B cell (primary cell): Measurements from ENCODE around the gene RPS18. TPM values are rescaled to one million over a fixed set of nuclear protein-coding genes. Genes with fewer than 3 reads are reported as not detected.

ENCODE experiments used
- ATAC-seq: fragments of 200-7000 bp; cut with Tn5 transposase; one replicate; pipeline ENCODE4 v1.10.0; 2021; ENCODE audit warnings: low read depth, mild to moderate bottlenecking, moderate number of reproducible peaks, moderate library complexity
- CTCF ChIA-PET: fragments of 350-600 bp; sonication (Branson Sonifier 250); formaldehyde crosslinking; loops from one replicate; lab custom pipeline; 2021; ENCODE audit warnings: antibody characterized with exemption, inconsistent platforms; lab: Charles Lee
- POLR2A ChIA-PET: fragments of 350-600 bp; sonication (Branson Sonifier 250); formaldehyde crosslinking; loops from one replicate; lab custom pipeline; 2021; ENCODE audit warnings: antibody characterized with exemption; lab: Charles Lee
- DNase-seq: peaks from one replicate; pipeline ENCODE4 v3.0.0; 2013
- H2AFZ ChIP-seq: 2 replicates; pipeline ENCODE4 v1.6.1; 2012; ENCODE audit warnings: mild to moderate bottlenecking, low read depth, low read length; ENCODE audit not compliant: insufficient read depth, poor library complexity, severe bottlenecking
- H3K27ac ChIP-seq, 2 donors: 1 replicate in 1 of 2; 2 replicates in 1 of 2; pipeline ENCODE4 v1.5.1; 2012 to 2013; ENCODE audit warnings: low read length in 2 of 2, mild to moderate bottlenecking in 2 of 2, moderate library complexity in 1 of 2
- H3K27me3 ChIP-seq, 4 experiments: fragments of 200-600 bp in 1 of 4; sonication (generic) in 1 of 4; replicated peaks in 1 of 4; 1 replicate in 2 of 4; 2 replicates in 2 of 4; pipeline versions ENCODE4 v1.6.1 to v1.7.0; 2013 to 2016; ENCODE audit warnings: low read length in 3 of 4, mild to moderate bottlenecking in 2 of 4, mixed read lengths in 1 of 4, moderate library complexity in 1 of 4; ENCODE audit not compliant: insufficient read depth in 4 of 4, control insufficient read depth in 3 of 4; ENCODE audit errors: control extremely low read depth in 1 of 4
- H3K36me3 ChIP-seq, 2 experiments: replicated peaks in 1 of 2; 1 replicate in 1 of 2; 2 replicates in 1 of 2; pipeline versions ENCODE4 v1.6.1 to v1.7.1; 2013; ENCODE audit warnings: low read length in 1 of 2; ENCODE audit not compliant: insufficient read depth in 2 of 2, control insufficient read depth in 1 of 2; ENCODE audit errors: control extremely low read depth in 1 of 2, extremely low read depth in 1 of 2
- H3K4me1 ChIP-seq, 2 donors: fragments of 200-600 bp in 1 of 2; sonication (generic) in 1 of 2; 1 replicate in 1 of 2; 2 replicates in 1 of 2; pipeline versions ENCODE4 v1.5.1 to v1.6.1; 2013 to 2017; ENCODE audit warnings: low read length in 2 of 2; ENCODE audit not compliant: control insufficient read depth in 2 of 2, insufficient read depth in 2 of 2
- H3K4me2 ChIP-seq: replicated peaks from 2 replicates; pipeline ENCODE3; 2012; ENCODE audit warnings: mild to moderate bottlenecking, low read depth, low read length; ENCODE audit not compliant: poor library complexity, severe bottlenecking
- H3K4me3 ChIP-seq, 5 experiments: fragments of 200-600 bp in 1 of 5; sonication (generic) in 1 of 5; 1 replicate in 3 of 5; 2 replicates in 2 of 5; pipeline versions ENCODE4 v1.5.1 to v1.7.0; 2011 to 2016; ENCODE audit warnings: low read length in 4 of 5, mild to moderate bottlenecking in 4 of 5, low read depth in 2 of 5, control low read depth in 1 of 5, moderate library complexity in 1 of 5; ENCODE audit not compliant: insufficient read depth in 1 of 5; ENCODE audit errors: control extremely low read depth in 1 of 5, extremely low read depth in 1 of 5
- H3K79me2 ChIP-seq: fragments of 200-600 bp; sonication (generic); one replicate; pipeline ENCODE4 v1.6.0; 2016; ENCODE audit warnings: low read length; ENCODE audit not compliant: control insufficient read depth, insufficient read depth
- H3K9ac ChIP-seq: fragments of 200-600 bp; sonication (generic); 2 replicates; pipeline ENCODE4 v1.6.1; 2017; ENCODE audit warnings: mild to moderate bottlenecking, low read length, moderate library complexity
- H3K9me3 ChIP-seq, 3 donors: one replicate each; pipeline versions ENCODE4 v1.6.1 to v1.7.1; 2013; ENCODE audit warnings: low read length in 2 of 3; ENCODE audit not compliant: control insufficient read depth in 2 of 3, insufficient read depth in 1 of 3; ENCODE audit errors: control extremely low read depth in 1 of 3
- H4K20me1 ChIP-seq: 2 replicates; pipeline ENCODE4 v1.6.0; 2012; ENCODE audit warnings: mild to moderate bottlenecking, low read length; ENCODE audit not compliant: insufficient read depth, control insufficient read depth, poor library complexity, severe bottlenecking
- H3K27ac Mint-ChIP-seq: one replicate; pipeline ENCODE4 v1.8.0; 2021; ENCODE audit warnings: mixed read lengths
- H3K27me3 Mint-ChIP-seq: one replicate; pipeline ENCODE4 v1.8.0; 2021; ENCODE audit warnings: mixed read lengths
- H3K4me1 Mint-ChIP-seq: one replicate; pipeline ENCODE4 v1.8.0; 2021; ENCODE audit warnings: mixed read lengths
- H3K4me3 Mint-ChIP-seq: one replicate; pipeline ENCODE4 v1.8.0; 2021; ENCODE audit warnings: mixed read lengths
- H3K9me3 Mint-ChIP-seq: one replicate; pipeline ENCODE4 v1.8.0; 2022; ENCODE audit warnings: mixed read lengths; ENCODE audit not compliant: insufficient read depth
- EZH2 ChIP-seq: IDR thresholded peaks from 2 replicates; pipeline ENCODE4 v1.6.1; 2012; ENCODE audit warnings: borderline replicate concordance, low read depth, mild to moderate bottlenecking, moderate library complexity, low read length; ENCODE audit not compliant: insufficient read depth, poor library complexity, severe bottlenecking
- WGBS: methylation state at CpG from one replicate; pipeline ENCODE4 v1.1.5; 2013; ENCODE audit warnings: missing lambda C conversion rate; ENCODE audit not compliant: insufficient coverage; 5-methylcytosine and 5-hydroxymethylcytosine counted together
- intact Hi-C: fragments of 100-400 bp; cut with micrococcal nuclease; formaldehyde crosslinking; loops from one replicate; pipeline ENCODE4 v1.10.0; 2022
- polyA plus RNA-seq: library from polyadenylated mRNA; depleted of rRNA; stranded (reverse); fragments of >200 nt; gene quantifications from 2 replicates; pipeline ENCODE4 v1.2.3, GENCODE V29; 2012
- total RNA-seq, 2 donors: library from RNA; stranded (reverse); fragments of 120-200 nt in 1 of 2; gene quantifications; 1 replicate in 1 of 2; 2 replicates in 1 of 2; pipeline versions ENCODE4 v1.2.3 to v1.2.4, GENCODE V29; 2013 to 2022
- TF ChIP-seq, protein P1 (sequence below): fragments of 200-600 bp; IDR thresholded peaks from one replicate; pipeline ENCODE4 v1.8.0; 2022; ENCODE audit warnings: antibody characterized with exemption, mild to moderate bottlenecking

RPS18 gene
- total and polyA plus RNA-seq, 2 donors (not counting 1 experiment from before 2014, with no cell fraction given), result 3,830 to 5,829 TPM

DNA sequence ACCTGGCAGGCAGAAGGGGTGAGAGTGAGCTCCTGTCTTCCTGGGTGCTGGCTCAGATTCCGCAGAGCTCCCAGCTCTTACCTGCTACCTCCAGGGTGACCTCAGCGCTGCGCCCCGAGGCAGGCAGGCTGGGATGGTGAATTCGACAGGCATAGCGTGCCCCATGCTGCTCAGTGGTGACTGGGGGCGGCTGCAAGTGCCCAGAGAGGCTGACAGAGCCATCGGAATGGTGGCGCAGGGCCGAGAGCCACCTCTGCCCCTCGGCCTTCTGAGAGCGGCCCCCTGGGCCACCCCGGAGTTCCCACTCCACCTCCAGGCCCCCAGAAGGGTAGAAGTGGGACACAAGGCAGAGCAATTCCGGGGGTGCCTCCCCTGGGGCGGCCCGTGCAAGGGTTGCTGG, 32.3 kb downstream of the RPS18 start:
- no peaks in the 10 kb centered on the region for H3K9me3 ChIP-seq
- no peak overlapping the region for H3K27ac Mint-ChIP-seq
- no peak overlapping the region for H3K4me2 ChIP-seq
- no peaks in the 10 kb centered on the region for H3K9me3 Mint-ChIP-seq
- ATAC-seq (no peak), DNase-seq (no peak)
- H3K79me2 ChIP-seq, result peaks cover 57% of the 10 kb centered on the region
- H3K4me1 ChIP-seq, result peaks cover 25% of the 10 kb centered on the region in 2 donors
- intact Hi-C loops, result no loop called here
- peaks cover 2 to 64% of the 10 kb centered on the region in 2 experiments for H3K36me3 ChIP-seq
- WGBS, result 98% methylated on average over 12 of the region's 16 CpGs
- no peak for TF ChIP-seq EZH2
- TF ChIP-seq, protein P1, sequence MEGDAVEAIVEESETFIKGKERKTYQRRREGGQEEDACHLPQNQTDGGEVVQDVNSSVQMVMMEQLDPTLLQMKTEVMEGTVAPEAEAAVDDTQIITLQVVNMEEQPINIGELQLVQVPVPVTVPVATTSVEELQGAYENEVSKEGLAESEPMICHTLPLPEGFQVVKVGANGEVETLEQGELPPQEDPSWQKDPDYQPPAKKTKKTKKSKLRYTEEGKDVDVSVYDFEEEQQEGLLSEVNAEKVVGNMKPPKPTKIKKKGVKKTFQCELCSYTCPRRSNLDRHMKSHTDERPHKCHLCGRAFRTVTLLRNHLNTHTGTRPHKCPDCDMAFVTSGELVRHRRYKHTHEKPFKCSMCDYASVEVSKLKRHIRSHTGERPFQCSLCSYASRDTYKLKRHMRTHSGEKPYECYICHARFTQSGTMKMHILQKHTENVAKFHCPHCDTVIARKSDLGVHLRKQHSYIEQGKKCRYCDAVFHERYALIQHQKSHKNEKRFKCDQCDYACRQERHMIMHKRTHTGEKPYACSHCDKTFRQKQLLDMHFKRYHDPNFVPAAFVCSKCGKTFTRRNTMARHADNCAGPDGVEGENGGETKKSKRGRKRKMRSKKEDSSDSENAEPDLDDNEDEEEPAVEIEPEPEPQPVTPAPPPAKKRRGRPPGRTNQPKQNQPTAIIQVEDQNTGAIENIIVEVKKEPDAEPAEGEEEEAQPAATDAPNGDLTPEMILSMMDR, result no peak
- H3K4me1 Mint-ChIP-seq, result peaks cover 48% of the 10 kb centered on the region
- no peak overlapping the region for H3K27ac ChIP-seq
- ChIA-PET POLR2A (no interaction called here), CTCF (interaction anchor here (1.0 kb wide), 1 partner anchor 9 kb away, joined by 3 read pairs; no protein-coding TSS in a partner anchor)
- H3K4me3 ChIP-seq, result no peak overlapping the region
- H3K4me3 Mint-ChIP-seq, result no peak overlapping the region
- H2AFZ ChIP-seq, result no peak overlapping the region
- H3K9ac ChIP-seq, result no peak overlapping the region
- no peaks in the 10 kb centered on the region for H3K27me3 ChIP-seq
- peaks cover 58% of the 10 kb centered on the region for H4K20me1 ChIP-seq
- no peaks in the 10 kb centered on the region for H3K27me3 Mint-ChIP-seq

DNA sequence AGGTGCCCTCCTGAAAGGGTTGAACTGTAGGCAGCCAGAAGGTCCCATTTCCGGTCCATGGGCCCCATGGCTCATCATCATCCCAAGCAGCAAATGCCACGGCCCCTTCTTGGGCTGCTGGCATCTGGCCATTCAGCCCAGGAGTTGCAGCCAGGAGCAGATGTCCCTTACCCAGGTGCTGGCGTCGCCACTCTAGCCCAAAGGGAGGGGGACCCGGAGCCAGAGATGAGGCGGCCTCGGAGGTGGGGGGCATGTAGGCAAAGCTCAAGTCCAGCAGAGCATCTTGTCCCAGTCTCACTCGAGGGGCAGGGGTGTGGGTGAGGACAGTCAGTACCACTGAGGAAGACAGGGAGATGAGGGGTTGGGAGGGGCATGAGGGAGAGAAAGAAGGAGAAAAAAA, 33.2 kb downstream of the RPS18 start:
- H3K36me3 ChIP-seq, result peaks cover 2 to 69% of the 10 kb centered on the region in 2 experiments
- no peak for DNase-seq
- H3K27me3 ChIP-seq, result no peaks in the 10 kb centered on the region
- ChIA-PET POLR2A (interaction anchor here (0.5 kb wide), 1 partner anchor 34 kb away, joined by 6 read pairs; no protein-coding TSS in a partner anchor), CTCF (no interaction called here)
- WGBS, result 93% methylated on average over 8 of the region's 8 CpGs
- H3K4me3 ChIP-seq, result no peak overlapping the region
- Mint-ChIP-seq H3K9me3 (no peaks in the 10 kb centered on the region), H3K27ac (peak overlapping the region; percentile 73), H3K27me3 (no peaks in the 10 kb centered on the region), H3K4me3 (no peak overlapping the region), H3K4me1 (peaks cover 41% of the 10 kb centered on the region)
- no peak for TF ChIP-seq EZH2
- TF ChIP-seq, protein P1, result no peak
- H3K4me1 ChIP-seq, result peaks cover 21% of the 10 kb centered on the region in 2 donors
- H2AFZ ChIP-seq, result no peak overlapping the region
- H3K9me3 ChIP-seq, result no peaks in the 10 kb centered on the region
- no peak overlapping the region for H3K9ac ChIP-seq
- H3K79me2 ChIP-seq, result peaks cover 65% of the 10 kb centered on the region
- H4K20me1 ChIP-seq, result peaks cover 65% of the 10 kb centered on the region
- intact Hi-C loops, result no loop called here
- H3K4me2 ChIP-seq, result no peak overlapping the region
- no peak for ATAC-seq
- H3K27ac ChIP-seq, result peak overlapping the region in 1 of 2 donors; percentile 59
